HFF-Myc (cell line): Measurements from ENCODE around the gene SHROOM3.

Source experiments
- DNase-seq: peaks from one replicate; pipeline ENCODE4 v3.0.0-alpha.2; 2011; ENCODE audit warnings: low read depth; ENCODE audit errors: extremely low read depth
- H3K4me3 ChIP-seq: replicated peaks from 2 replicates; pipeline ENCODE4 v1.5.1; 2011; ENCODE audit warnings: low read depth, mild to moderate bottlenecking, control low read depth, low read length
- TF ChIP-seq, protein P1 (sequence below): IDR thresholded peaks from 2 replicates; pipeline ENCODE4 v1.5.1; 2012; ENCODE audit warnings: mild to moderate bottlenecking, low read depth, low read length, control low read depth; ENCODE audit errors: missing control alignments

Gene SHROOM3

DNA sequence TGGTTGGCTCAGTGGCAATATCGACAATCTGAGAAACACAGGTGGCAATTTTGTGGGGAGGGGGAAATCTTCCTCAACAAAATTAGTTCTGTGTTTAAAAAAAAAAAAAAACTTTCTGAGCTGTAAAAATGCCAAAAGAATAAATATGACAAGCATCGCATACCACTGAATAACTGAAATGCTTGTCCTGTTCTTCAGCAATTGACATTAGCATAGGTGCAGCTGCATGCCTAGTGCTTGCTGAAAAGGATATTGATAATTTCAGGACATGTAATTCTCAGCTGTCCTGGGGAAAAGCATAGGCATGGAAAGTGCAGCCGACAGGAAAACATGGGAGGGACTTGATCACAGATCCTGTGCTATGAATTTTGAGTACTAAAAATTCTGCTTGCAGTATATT is 315.7 kb downstream of the SHROOM3 start:
- H3K4me3 ChIP-seq = no peak overlapping the region
- TF ChIP-seq, protein P1, sequence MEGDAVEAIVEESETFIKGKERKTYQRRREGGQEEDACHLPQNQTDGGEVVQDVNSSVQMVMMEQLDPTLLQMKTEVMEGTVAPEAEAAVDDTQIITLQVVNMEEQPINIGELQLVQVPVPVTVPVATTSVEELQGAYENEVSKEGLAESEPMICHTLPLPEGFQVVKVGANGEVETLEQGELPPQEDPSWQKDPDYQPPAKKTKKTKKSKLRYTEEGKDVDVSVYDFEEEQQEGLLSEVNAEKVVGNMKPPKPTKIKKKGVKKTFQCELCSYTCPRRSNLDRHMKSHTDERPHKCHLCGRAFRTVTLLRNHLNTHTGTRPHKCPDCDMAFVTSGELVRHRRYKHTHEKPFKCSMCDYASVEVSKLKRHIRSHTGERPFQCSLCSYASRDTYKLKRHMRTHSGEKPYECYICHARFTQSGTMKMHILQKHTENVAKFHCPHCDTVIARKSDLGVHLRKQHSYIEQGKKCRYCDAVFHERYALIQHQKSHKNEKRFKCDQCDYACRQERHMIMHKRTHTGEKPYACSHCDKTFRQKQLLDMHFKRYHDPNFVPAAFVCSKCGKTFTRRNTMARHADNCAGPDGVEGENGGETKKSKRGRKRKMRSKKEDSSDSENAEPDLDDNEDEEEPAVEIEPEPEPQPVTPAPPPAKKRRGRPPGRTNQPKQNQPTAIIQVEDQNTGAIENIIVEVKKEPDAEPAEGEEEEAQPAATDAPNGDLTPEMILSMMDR = no peak
- no peak for DNase-seq

DNA sequence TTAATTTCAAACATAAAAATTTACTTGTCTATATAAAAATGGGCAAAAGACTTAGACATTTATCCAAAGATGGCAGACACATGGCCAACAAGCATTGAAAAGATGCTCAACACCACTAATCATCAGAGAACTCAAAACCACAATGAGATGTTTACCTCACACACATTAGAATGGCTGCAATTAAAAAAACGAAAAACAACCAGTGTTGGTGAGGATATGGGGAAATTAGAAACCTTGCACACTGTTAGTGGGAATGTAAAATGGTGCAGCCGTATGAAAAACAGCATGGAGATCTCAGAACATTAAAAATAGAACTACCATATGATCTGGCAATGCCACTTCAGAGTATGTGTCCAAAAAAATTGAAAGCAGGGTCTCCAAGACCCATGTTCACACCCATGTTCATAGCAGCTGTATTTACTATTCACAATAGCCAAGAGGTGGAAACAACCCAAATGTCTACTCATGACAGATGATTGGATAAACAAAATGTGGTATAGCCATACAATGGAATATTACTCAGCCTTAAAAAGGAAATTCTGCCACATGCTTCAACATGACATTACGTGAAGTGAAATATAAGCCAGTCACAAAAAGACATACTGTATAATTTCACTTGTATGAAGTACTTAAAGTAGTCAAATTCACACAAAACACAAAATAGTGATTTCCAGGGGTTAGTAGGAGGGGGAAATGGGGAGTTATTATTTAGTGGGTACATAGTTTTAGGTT is 316.7 kb downstream of the SHROOM3 start:
- no peak overlapping the region for H3K4me3 ChIP-seq

DNA sequence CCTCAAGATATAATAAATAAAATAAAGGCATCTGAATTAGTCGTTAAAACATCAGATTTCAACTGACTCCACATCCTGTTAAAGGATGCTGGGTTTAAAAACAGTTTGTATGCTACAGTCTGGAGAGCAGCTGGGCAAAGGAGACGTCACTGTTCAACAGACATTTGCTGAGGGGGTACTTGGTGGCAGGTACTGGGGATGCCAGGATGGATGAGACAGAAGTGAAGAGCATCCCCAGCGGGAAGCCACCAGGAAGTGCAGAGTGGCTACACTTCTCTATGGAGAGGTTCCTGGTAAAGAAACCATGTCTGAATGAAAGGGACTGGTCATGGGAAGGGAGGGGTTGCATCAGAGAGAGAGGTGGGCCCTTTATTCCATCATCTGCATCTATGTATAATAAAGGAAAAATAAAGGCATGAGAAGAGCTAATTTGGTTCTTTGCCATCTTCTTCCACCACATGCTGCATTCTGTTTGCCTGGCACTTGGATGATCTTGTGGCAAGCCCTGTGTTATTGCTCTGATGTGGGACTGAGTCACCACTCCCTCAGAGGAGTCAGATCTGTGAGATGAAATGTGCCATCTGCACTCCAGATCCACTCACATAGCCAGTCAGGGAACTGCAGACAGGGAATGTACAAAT is 318.0 kb downstream of the SHROOM3 start:
- H3K4me3 ChIP-seq = no peak overlapping the region
- DNase-seq = peak; percentile 100
- TF ChIP-seq, protein P1 = no peak

More for the DNA sequence above, 316.7 kb downstream of the SHROOM3 start:
- TF ChIP-seq, protein P1 = no peak
- DNase-seq = no peak

DNA sequence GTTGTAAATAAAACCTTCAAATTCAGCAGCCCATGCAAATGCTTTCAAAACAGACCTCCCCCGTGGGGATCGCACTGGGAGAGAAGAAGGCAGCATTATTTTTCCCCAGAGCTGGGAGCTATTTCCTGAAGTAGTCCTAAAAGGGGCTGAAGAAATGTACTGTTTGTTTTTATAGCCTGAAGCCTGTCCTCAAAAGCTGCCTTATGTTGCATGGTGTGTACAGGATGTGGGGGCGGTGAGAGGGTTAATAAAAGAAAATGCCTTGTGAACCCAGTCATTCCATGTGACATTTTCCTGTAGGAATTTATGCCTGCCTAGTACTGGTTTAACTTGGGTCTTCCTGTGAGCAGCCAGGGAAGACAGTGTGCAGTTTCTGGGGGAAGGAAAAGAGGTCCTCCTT is 318.8 kb downstream of the SHROOM3 start:
- peak overlapping the region; percentile 16 for H3K4me3 ChIP-seq
- TF ChIP-seq, protein P1 = no peak
- peak; percentile 98 for DNase-seq

DNA sequence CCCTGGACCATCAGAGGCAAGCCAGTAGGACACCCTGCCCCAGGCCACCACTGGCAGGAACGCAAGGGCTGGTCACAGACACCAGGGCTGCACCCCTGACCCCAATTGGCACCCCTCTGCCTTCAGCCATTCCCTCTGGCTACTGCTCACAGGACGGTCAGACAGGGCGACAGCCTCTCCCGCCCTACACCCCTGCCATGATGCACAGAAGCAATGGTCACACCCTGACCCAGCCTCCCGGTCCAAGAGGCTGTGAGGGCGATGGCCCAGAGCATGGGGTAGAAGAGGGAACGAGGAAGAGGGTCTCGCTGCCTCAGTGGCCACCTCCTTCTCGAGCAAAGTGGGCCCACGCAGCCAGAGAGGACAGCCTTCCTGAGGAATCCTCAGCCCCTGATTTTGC is 319.4 kb downstream of the SHROOM3 start:
- TF ChIP-seq, protein P1 = no peak
- DNase-seq = no peak
- H3K4me3 ChIP-seq = no peak overlapping the region

DNA sequence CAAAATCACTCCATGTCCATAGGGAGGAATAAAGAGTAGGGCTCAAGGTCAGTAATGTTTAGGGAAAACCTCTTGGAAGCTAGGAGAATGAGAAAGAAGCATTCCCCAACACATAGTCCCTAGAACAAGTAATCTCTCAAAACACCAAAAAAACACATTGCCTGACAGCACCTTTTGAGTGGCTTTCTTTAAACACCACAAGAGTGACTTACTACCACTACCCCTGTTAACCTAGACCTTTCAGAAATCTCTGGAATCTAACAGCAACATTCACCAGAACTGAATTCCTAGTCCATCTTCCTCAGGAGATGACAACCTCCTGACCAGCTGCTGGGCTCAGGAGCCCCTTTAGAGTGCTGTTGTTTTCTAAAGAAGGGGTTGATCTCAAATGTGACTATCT is 320.7 kb downstream of the SHROOM3 start:
- DNase-seq = no peak
- no peak overlapping the region for H3K4me3 ChIP-seq
- TF ChIP-seq, protein P1 = no peak
